Brain microvascular endothelial cell (primary cell): ENCODE measurements around the gene CHN2.

ENCODE experiments used
- DNase-seq: peaks from one replicate; pipeline ENCODE4 v3.0.0-alpha.2; 2020
- H3K27ac ChIP-seq: fragments of 250-450 bp; sonication (Bioruptor Pico); 2 replicates; pipeline ENCODE4 v1.5.1; 2020; ENCODE audit warnings: mild to moderate bottlenecking, moderate library complexity
- H3K27me3 ChIP-seq: fragments of 250-450 bp; sonication (Bioruptor Pico); replicated peaks from 2 replicates; pipeline ENCODE4 v1.5.1; 2020; ENCODE audit warnings: mild to moderate bottlenecking
- H3K36me3 ChIP-seq: fragments of 250-450 bp; sonication (Bioruptor Pico); replicated peaks from 2 replicates; pipeline ENCODE4 v1.5.1; 2020; ENCODE audit warnings: mild to moderate bottlenecking
- H3K4me3 ChIP-seq: 2 replicates; pipeline ENCODE4 v1.5.1; 2011; ENCODE audit warnings: low read depth, mild to moderate bottlenecking, control low read depth, low read length, moderate library complexity
- CTCF ChIP-seq: IDR thresholded peaks from 2 replicates; pipeline ENCODE4 v1.5.1; 2011; ENCODE audit warnings: low read depth, mild to moderate bottlenecking, moderate library complexity, low read length, control low read depth, inconsistent platforms; ENCODE audit errors: missing control alignments
- in situ Hi-C: cut with HindIII; loops from 2 replicates; pipeline ENCODE4 v1.10.0; 2017; ENCODE audit warnings: low sequenced_read_pairs, low pct_ligation_motif_present

CHN2 gene

DNA sequence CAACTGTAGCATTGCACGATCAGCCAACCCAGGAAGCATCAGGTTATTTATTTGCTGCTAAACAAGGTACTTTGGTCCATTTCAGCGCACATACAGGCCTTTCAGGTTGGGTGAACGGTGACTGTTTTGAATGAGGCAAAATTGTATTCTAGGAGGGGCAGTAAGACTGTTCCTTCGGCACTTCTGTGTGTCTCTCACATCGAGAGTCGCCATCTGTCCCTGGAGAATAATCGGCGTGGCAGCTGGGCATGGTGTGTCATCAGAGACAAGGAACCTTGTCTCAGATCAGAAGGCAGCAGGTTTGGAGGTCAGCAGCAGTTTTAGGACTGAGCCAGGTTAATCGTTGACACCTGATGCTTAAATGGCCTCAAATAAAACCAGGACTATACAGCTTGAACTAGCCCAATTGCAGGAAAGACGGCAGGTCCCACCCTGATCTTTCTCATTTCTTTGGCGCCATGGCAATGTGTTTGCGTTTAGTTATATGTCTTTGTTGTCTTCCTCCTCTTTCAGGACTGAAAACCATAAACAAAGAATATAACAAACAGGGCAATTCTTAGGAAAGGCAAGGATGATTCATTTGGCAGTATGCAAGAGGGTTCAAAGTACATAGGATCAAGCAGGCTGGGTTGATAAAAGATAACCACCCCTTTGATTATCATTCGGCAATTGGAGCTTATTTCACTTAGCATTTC is 277.0 kb downstream of the CHN2 start:
- Histone ChIP-seq H3K4me3 (no peak overlapping the region), H3K27me3 (no peaks in the 10 kb centered on the region), H3K27ac (no peak overlapping the region), H3K36me3 (no peaks in the 10 kb centered on the region)
- no peak for TF ChIP-seq CTCF
- in situ Hi-C loops = no loop called here
- no peak for DNase-seq

- TF ChIP-seq CTCF = no peak
- no peak for DNase-seq
- in situ Hi-C loops = no loop called here
Observed at GRCh38 chr7:29476916-29477315, 282.3 kb downstream of the CHN2 start.

DNA sequence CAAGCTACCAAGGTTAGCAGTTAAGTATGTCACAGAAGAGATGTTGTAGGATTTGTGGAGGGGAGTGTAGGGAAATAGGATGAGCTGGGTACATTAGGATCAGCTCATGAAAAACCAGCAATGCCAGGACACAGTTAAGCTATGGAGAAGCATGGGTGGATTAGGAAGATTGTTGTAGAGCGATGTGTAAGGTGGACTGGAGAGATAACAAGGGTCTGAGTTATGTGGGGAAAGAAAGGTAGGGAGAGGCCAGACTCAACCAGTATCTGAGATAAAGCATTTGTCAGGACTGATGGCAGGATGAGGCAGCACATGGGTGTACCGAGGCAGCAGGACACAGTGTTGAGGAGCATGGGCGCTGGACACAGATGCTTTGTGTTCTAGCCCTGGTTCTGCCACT is 283.7 kb downstream of the CHN2 start:
- in situ Hi-C loops = no loop called here
- Histone ChIP-seq H3K4me3 (no peak overlapping the region), H3K36me3 (no peaks in the 10 kb centered on the region), H3K27ac (no peak overlapping the region), H3K27me3 (no peaks in the 10 kb centered on the region)
- no peak for TF ChIP-seq CTCF
- no peak for DNase-seq

More at GRCh38 chr7:29476916-29477315, 282.3 kb downstream of the CHN2 start:
- Histone ChIP-seq H3K27ac (no peak overlapping the region), H3K27me3 (no peaks in the 10 kb centered on the region), H3K36me3 (no peaks in the 10 kb centered on the region), H3K4me3 (no peak overlapping the region)

- TF ChIP-seq CTCF = no peak
- no peaks in the 10 kb centered on the region for H3K36me3 ChIP-seq
- H3K27me3 ChIP-seq = no peaks in the 10 kb centered on the region
- H3K4me3 ChIP-seq = no peak overlapping the region
- DNase-seq = no peak
- no peak overlapping the region for H3K27ac ChIP-seq
- in situ Hi-C loops = no loop called here
Observed at GRCh38 chr7:29478687-29479240, 284.2 kb downstream of the CHN2 start.

DNA sequence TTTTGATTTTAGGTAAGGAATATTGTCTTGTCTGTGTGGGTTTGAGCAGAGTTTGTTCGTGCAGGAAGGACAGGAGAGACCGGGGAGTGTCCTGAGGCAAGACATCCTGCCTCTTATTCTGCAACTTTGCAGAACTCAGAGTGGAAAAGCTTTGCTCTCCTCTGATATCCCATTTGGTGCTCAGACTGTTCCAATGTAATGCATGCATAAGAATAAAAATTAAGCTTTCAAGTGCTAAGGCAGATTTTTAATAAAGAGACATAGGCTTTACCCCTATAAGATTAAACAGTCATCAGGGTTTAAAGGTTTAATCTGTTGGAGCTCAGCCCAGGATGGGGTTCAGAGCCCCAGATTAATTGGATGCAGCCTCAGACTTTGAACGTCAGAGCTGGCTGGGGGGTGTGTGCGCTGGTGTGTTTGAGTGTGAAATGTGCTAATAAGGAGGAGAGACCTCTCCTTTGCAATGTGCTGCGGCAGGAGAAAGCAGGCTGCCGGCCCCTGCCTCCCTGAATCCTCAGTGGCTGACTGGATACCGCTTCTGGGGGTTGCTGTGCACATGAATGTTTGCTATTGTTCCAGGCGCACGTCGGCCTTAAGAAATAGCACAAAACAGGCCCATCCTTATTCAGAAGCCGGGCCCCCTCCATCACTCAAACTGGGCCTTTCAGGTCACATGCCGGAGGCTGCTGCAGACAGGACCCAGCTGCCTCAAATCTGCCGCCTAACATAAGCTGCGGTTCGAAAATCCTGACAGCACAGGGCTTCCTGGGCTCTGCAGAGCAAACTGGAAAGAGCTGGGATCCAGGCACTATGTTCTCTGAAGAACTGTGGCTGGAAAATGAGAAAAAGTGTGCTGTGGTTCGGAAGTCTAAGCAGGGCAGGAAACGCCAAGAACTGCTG is 285.0 kb downstream of the CHN2 start:
- no peaks in the 10 kb centered on the region for H3K27me3 ChIP-seq
- in situ Hi-C loops = no loop called here
- no peaks in the 10 kb centered on the region for H3K36me3 ChIP-seq
- no peak overlapping the region for H3K4me3 ChIP-seq
- no peak for TF ChIP-seq CTCF
- no peak for DNase-seq
- no peak overlapping the region for H3K27ac ChIP-seq
